DLD1 (cell line): Measurements from ENCODE around the gene POLR3K.

Source experiments
- in situ Hi-C: cut with HindIII; loops from 2 replicates; pipeline ENCODE4 v1.10.0; 2017; ENCODE audit warnings: low sequenced_read_pairs

POLR3K gene

DNA sequence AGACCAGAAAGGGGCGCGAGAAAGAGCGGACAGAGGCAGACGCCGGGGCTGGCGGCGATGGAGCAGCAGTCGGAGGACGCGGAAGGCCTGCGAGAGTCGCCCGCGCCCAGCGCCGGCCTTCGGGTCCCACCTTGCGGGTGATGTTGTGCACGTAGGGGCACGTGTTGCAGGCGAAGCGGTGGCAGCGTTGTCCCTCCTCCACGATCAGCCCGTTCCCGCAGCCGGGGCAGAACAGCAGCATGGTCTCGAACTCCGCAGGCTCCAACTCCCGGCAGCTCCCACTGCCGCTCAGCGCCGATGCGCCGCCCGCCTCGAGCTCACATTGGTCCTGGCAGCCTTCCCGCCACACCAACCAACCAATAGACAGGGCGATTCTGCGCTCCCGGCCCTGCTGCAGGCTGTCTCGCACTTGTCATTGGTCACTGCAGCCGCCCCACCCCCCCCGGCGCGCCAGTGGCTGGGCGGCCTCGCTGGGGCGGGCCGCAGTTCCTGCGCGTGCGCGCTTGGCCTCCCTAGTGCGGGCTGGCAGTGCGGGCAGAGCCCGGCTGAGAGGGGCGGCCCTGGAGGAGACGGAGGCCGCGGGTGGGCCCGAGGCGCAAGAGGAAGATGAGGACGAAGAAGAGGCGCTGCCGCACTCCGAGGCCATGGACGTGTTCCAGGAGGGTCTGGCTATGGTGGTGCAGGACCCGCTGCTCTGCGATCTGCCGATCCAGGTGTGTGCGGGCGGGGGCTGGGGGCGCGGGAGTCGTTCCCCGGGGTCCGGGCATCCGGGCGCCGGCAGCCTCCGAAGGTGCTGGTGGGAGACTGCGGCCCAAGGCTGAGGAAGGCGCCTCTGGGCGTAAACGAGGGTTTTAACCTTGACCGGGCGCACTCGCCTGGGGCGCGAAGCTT is at the start of gene POLR3K, which contains the start of gene SNRNP25:
TSS of gene POLR3K (minus strand) at position 263 of the 891 bp plus-strand sequence. CDS start at position 241, 22 bp downstream.
TSS of gene SNRNP25 (plus strand) at position 483 of the 891 bp plus-strand sequence. CDS start at position 672, 189 bp downstream.
- in situ Hi-C loops, result no loop called here

DNA sequence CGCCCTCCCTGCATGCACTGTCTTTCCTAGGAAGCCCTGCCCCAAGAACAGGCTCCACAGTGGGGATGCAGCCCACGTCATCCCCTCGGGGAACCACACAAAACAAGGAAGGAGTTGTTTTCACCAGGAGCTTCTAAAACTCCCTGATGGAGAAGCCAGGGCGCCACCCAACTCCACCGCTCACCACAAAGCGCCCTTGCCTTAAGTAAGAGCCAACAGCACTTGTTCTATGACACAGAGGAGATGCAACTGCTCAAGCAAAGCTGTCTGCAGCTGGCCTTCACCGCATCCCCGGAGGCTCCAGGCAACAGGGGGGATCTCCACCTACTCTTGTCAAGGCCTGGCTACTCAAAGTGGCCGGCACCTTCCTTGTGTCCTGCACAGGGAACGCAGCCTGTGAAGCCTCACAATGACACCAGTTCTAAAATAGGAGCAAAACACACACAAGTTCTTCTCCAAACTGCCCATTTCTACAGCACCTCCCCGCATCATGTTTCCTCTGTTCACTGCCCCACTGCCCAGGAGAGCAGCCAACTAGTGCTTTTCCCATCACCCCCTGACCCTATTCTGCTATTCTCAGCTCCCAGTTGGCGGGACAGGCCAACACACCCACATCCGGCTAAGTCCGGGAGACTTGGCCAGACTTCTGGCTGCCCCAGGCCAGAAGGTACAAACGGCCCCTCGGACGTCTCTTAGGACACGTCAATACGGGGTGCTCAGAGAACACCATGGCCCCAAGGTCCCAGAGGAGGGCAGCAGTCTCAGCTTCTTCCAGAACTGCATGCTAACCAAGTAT is 48.9 kb upstream of the POLR3K start:
- in situ Hi-C loops, result no loop called here

DNA sequence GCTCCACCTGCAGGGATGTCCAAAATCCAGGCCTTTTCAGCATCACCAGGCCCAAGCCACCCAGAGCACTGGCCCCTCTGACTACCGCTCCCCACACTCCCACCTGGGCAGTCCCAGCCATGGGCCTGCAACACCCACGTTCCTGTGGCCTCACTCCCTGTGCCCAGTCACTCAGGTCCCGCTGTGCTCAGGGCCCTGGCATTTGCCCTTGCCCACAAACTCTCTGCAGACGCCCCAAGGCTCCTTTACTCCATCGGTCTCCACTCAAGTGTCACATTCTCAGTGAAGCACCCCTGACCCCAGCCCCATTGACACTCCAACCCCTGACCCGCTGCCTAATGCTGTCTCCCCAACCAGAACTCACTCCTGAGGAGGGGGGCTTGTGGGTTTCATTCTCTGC is 48.2 kb upstream of the POLR3K start:
- in situ Hi-C loops, result no loop called here

DNA sequence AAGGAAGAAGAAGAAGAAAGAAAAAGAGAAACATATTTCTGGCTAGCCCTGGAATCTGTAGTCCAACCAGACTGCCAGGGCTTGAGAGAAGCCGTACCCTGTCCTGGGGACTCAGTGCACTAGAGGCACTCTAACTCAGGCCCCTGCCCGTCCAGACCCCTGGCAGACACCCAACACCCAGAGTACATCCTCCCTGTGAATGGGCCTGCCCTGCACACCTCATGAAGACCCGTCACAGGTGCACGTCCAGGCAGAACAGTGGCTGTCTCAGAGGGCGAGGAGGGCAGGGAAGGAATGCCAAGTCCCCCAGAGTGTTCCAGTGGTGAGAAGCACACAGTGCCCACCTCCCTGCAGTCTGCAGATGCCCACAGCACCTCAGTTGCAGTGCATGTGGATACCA is 47.6 kb upstream of the POLR3K start:
- in situ Hi-C loops, result no loop called here

GRCh38 chr16:97822-98221 is 44.4 kb upstream of the POLR3K start:
- in situ Hi-C loops, result no loop called here

- in situ Hi-C loops, result no loop called here
These were observed 43.5 kb upstream of the POLR3K start for GRCh38 chr16:96935-97381.

- in situ Hi-C loops, result no loop called here
These were observed 41.5 kb upstream of the POLR3K start for GRCh38 chr16:94918-95265.

DNA sequence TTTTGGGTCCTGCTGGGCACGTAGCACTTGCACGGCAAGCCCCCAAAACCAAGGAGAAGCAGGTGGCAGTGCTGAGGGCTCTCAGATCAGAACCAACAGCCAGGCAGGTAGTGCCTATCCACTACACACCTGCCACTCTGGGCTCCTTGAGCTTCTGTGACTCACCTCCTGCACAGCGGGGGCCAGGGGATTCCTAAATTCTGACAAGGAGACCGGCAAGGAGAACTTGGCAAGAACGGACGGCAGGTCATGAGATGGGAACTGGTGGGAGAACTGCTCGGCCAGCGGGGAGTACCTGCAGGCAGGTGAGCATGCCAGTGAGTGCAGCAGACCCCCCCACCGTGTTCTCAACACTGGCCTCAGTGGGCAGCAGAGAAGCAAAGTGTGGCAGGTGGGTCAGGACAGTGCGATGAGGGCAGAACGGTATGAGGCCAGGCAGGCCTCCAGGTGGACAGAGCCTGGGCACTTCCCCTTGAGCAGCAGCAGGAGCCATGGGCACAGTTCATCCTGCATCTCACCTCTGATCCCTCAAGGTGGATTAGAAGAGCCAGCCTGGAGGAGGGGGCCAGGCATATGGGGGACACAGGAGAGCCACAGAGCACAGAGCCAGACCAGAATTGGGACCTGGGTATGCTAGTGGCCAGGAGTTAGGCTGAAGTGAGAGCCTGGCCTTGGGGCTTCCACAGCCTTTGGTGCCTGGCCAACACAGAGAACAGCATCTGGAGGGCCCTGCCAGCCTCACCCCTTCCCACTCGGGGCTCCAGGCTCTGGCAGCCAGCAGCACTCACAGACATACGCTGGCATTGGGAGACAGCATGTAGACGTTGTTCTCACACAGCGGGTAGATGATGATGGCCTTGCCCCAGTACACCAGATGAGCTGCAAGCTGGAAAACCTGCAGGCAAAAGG is 39.3 kb upstream of the POLR3K start:
- in situ Hi-C loops, result no loop called here

DNA sequence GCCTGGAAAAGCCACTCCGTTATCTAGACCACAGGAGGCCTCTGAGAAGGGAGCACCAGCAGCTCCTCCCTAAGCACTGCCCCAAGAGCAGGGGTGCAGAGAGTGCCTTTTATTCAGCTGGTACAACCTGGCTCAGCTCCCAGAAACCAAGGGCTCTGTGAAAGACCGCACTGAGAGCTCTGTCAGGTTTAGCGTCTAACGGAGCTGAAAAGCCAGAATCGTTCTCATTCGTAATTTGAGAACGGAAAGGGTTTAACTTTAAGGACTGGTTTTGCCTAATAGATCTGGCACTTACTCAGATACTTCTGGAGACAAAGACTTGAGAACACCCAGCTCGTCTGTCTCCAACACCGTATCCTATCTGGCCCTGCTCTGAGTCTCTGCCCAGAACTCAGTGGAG is 38.1 kb upstream of the POLR3K start:
- in situ Hi-C loops, result no loop called here

DNA sequence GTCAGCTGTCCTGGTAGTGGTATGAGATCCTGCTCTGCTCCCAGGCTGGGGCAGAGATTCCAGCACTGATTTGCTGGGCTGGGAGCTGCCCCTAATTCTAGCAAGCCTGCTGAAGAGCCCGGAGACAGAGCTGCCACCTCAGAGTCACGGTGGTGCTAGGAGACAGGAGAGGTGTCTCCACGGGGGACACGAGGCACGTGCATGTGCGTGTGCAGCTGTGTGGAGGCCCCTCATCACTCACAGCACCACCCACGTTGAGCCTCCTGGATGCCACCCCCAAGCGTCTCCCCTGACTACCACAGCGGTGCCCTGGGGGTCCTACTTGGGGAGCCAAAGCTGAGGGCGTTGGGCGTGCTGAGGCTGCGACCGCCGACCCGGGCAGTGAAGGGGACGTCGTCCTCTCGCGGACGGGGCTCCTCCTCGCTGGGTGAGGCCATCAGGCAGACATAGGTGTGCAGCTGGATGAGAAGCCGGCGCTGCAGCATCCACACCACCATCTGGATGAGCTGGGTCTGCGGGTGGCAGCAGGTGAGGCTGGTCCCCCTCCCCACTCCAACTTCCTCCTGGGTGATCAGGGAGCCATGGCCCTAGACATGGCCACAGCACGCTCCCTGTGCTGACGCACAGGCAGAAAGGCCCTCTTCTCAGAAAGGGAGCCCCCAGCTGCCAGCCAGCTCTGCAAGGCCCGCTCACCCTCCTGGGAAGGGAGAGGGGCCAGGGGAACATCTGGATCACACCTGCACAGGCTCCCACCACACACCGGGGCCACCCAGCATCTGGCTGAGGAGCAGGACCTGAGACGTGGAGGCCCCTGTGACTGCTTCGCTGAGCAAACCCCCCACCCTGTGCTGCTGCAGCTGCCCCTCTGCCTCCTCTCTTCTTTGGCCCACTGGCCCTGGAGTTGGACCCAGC is 36.2 kb upstream of the POLR3K start:
- in situ Hi-C loops, result no loop called here

GRCh38 chr16:88613-89012 is 35.2 kb upstream of the POLR3K start:
- in situ Hi-C loops, result no loop called here

GRCh38 chr16:86483-86952 is 33.1 kb upstream of the POLR3K start:
- in situ Hi-C loops, result no loop called here

GRCh38 chr16:85865-86264 is 32.5 kb upstream of the POLR3K start:
- in situ Hi-C loops, result no loop called here

DNA sequence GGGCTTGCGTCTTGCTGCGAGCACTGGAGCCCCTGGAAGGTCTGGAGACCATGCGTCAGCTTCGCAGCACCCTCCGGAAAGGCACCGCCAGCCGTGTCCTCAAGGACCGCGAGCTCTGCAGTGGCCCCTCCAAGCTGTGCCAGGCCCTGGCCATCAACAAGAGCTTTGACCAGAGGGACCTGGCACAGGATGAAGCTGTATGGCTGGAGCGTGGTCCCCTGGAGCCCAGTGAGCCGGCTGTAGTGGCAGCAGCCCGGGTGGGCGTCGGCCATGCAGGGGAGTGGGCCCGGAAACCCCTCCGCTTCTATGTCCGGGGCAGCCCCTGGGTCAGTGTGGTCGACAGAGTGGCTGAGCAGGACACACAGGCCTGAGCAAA is 32.0 kb upstream of the POLR3K start:
- in situ Hi-C loops, result no loop called here

GRCh38 chr16:84718-85406 is 31.5 kb upstream of the POLR3K start:
- in situ Hi-C loops, result no loop called here

DNA sequence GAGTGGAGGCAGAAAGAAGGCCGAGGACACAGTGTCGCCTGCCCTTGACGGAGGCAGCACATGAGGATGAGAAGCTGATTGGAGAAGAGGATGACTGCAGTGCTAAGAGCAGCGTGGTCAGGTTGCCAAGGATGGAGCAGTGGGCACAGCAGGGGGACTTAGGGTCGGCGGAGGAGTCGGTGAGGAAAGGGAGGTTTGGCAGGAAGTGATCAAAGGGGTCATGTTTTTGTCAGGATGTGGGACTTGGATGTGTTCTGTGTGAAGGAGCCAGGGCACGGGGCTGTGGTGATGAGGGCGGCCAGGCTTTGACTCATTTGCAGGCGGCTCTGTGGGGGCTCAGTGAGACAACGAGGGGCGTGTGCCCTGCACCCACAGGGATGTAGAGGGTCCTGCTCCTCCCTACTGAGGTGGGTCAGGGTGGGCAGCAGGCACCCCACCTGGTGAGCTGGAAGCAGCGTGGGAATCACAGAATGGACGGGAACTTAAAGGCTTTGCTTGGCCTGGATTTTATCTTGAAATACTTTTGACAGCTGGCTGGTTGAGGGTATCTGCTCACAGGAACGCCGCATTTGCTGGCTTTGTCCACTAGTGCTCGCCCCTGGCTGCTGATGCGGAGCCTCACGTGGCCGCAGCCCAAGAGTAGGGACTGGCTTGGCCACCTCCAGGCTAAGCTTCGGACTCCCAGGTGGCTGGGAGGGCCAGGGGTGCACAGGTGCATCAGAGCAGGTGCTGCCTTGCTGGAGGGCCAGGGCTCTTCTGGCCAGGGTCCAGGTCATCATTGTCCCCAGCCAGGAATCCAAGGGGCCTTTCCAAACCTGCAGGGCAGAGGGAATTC is 30.6 kb upstream of the POLR3K start:
- in situ Hi-C loops, result no loop called here

- in situ Hi-C loops, result no loop called here
These were observed 29.7 kb upstream of the POLR3K start for GRCh38 chr16:83060-83603.
